HG03442 (cell line): Measurements from ENCODE around the gene WAS.
"Not testable (repeated sequence)": the region's sequence is repeated elsewhere in the genome, so short reads cannot be mapped to it uniquely, and the experiment has no call there.

Source experiments
- ATAC-seq: cut with Tn5 transposase; IDR thresholded peaks from one replicate; pipeline ENCODE4 v1.9.1; 2021; ENCODE audit warnings: mild to moderate bottlenecking, moderate library complexity; ENCODE audit not compliant: unreplicated experiment

WAS gene

DNA sequence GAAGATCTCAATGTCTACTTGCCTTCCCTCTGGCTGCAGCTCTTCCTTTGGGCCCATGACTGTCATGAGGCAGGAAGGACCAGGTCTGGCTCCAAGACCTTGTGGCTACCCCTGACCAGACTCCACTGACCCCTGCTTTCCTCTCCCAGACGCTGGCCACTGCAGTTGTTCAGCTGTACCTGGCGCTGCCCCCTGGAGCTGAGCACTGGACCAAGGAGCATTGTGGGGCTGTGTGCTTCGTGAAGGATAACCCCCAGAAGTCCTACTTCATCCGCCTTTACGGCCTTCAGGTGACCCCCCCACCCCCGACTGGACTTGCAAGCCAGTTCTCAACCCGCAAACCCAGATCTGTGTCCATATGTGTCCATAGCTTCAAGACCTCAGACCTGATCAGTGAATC is 535 bp downstream of the WAS start:
- ATAC-seq = no peak

DNA sequence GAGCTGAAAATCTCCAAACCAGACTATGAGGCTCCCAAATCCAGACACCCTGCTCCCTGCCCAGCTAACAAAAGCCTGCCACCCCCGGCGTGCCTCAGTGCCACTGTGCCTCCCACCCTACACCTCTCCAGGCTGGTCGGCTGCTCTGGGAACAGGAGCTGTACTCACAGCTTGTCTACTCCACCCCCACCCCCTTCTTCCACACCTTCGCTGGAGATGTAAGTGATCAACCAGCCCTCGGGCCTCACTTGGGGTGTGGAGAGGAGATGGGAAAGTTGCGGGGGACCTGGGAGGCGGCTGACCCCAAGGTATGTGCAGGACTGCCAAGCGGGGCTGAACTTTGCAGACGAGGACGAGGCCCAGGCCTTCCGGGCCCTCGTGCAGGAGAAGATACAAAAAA is 1.8 kb downstream of the WAS start:
- no peak for ATAC-seq

GRCh38 chrX:48688531-48689150 is 5.0 kb downstream of the WAS start:
- ATAC-seq = no peak

- ATAC-seq = no peak
Measured at GRCh38 chrX:48689208-48689920, 5.8 kb downstream of the WAS start.

GRCh38 chrX:48691746-48692145 is 8.1 kb downstream of the WAS start:
- ATAC-seq = not testable (repeated sequence)

GRCh38 chrX:48694776-48695533 is 11.4 kb downstream of the WAS start:
- no peak for ATAC-seq

DNA sequence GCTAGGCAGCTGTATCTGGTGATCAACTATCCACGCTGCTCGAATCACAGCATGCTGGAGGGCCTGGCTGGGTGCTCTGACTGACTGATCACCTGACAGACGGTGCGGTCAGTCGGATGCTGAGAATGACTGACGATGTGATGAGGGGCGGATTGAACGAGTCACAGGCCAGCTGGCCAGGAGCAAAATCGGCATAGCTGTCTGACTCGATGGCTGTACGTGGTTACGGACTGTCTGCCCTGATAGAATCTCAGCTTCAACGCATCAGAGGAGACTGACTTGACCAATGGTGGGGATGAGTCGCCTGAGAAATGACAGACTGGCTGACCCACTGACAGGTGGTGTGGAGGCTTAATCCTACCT is 11.9 kb downstream of the WAS start:
- no peak for ATAC-seq

GRCh38 chrX:48695925-48696300 is 12.3 kb downstream of the WAS start:
- no peak for ATAC-seq

DNA sequence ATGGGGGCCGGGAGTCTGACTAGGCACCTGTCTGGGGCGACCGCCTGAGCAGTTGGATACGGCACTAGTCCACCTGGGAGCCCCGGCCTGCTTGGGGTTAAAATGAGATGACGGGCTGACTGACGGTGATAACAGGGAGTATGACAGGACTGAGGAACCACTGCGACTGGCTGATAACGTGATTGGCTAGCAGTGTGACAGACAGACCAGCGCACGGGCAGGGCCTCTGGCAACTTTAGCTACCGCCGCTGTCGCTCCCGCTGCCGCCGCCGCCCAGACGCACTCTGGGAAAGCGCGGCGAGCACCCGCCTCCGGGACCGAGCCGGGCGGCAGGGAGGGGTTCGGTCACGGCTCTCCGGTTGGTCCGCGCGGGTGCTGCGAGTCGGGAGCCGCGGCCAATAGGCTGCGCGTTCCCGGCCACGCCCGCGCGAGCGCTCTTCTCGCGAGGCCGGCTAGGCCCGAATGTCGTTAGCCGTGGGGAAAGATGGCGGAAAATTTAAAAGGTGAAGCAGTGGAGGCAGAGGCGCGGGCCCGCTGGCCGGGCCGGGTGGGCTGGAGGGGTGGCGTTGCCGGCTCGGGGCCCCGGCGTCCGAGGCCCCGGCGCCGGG is 12.8 kb downstream of the WAS start, which contains the start of gene SUV39H1:
SUV39H1 (plus strand) TSS at position 434 of the 608 bp plus-strand sequence; CDS start at position 485, 51 bp downstream.
- ATAC-seq = peak; percentile 90

DNA sequence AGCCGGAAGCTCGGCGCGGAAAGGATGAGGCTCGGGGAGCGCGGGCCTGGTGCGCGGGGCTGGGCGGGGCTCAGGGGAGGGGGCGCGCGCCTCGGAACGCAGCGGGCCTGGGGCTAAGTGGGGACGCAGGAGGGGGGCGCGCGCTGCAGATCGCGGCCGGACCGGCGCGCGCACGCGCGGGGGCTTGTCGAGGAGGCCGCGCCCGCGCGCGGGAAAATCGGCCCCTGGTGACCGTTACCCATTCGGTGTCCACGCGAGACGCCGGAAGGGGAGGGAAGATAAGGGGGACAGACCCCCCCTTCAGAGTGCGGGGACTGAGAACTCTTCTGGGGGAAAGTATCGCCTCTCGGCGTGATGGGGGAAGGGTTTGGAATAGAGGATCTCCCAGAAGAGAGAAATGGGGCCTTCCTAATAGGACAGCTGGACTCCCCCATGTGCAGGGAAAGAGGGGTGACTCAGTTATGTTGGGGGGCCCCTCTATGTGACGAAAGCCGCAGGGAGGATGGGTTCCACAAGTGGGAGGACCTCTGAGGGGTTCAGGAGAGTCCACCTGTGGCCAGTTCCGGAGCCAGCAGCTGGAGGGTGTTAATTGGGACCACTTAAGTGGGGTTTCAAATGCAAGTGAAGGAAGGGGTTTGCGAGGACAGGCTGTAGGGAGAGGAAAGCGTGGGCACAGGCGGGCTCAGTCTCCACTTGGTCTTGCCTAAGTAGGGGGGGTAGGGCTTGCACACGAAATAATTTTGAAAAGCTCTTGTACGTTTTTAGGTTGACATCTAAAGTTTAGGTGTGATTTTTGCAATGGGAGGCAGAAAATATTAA is 13.5 kb downstream of the WAS start:
- ATAC-seq = peak; percentile 33

DNA sequence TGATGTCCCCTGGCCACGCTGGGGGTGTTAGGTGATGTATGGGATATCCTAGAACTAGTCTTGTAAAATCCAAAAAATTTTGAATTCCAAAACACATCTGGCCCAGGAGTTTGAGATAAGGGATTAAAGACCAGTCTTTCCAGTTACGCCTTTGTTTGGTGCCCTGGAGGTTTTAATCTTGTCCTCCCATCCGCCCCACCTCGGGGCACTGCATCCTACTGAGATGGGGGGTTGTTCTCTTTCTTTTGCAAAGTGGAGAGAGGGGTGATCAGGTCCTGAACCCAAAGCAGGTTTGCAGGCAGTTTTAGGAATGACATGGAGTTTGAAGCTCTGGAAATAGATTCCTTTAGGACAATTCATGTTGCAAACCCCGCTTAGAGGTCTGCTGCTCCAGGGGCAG is 14.7 kb downstream of the WAS start:
- ATAC-seq = no peak

DNA sequence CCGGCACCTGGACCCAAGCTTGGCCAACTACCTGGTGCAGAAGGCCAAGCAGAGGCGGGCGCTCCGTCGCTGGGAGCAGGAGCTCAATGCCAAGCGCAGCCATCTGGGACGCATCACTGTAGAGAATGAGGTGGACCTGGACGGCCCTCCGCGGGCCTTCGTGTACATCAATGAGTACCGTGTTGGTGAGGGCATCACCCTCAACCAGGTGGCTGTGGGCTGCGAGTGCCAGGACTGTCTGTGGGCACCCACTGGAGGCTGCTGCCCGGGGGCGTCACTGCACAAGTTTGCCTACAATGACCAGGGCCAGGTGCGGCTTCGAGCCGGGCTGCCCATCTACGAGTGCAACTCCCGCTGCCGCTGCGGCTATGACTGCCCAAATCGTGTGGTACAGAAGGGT is 16.6 kb downstream of the WAS start:
- ATAC-seq = no peak

GRCh38 chrX:48700951-48701653 is 17.5 kb downstream of the WAS start:
- no peak for ATAC-seq

DNA sequence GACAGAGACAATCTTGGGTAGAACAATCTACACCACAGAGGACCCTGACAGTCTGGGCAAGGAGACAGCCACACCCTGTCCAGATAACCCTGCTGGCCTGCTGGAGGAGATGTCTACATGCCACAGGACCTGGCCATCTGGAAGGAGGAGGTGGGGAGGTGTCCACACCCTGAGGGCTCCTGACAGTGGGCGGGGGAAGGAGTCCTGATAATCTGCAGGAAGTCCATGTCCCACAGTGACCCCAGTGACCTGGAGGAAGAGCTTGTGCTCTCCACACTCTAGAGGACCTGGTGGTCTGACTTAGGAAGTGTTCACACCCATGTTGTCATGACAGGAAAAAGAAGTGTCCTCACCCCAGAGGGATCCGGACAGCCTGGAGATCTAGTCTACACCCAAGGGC is 18.4 kb downstream of the WAS start:
- ATAC-seq = no peak

GRCh38 chrX:48702716-48703115 is 19.1 kb downstream of the WAS start:
- ATAC-seq = no peak

DNA sequence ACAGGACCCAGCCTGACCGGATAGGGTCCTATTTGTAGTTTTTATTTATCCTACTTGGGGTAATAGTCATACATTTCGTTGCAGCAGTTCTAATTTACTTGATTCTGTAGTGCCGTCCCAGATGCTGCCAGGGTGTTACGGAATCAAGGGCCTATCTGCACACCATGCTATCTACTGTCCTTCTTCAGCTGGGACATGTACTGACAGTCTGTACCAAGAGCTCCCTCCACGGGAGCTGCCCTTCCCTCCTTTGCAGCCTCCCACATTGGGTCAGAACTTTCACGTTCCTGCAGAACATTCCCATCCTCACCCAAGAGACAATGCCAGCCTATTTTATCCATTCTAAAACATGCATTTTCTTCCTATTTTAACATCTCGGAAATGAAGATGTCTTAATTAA is 19.6 kb downstream of the WAS start:
- ATAC-seq = no peak

GRCh38 chrX:48703642-48704481 is 20.3 kb downstream of the WAS start:
- no peak for ATAC-seq

GRCh38 chrX:48705871-48706270 is 22.3 kb downstream of the WAS start:
- no peak for ATAC-seq

GRCh38 chrX:48709522-48710112 is 26.0 kb downstream of the WAS start:
- no peak for ATAC-seq
